GM12874 (cell line): ENCODE measurements around the gene ANKLE1.
A peak's percentile ranks its signal among the peaks of the same experiment; 100 is the strongest.

Experiments
- TF ChIP-seq, protein P1 (sequence below): IDR thresholded peaks from 2 replicates; pipeline ENCODE4 v1.5.1; 2011; ENCODE audit warnings: low read depth, mild to moderate bottlenecking, control low read depth, low read length, moderate library complexity; ENCODE audit not compliant: insufficient read depth

ANKLE1 gene

DNA sequence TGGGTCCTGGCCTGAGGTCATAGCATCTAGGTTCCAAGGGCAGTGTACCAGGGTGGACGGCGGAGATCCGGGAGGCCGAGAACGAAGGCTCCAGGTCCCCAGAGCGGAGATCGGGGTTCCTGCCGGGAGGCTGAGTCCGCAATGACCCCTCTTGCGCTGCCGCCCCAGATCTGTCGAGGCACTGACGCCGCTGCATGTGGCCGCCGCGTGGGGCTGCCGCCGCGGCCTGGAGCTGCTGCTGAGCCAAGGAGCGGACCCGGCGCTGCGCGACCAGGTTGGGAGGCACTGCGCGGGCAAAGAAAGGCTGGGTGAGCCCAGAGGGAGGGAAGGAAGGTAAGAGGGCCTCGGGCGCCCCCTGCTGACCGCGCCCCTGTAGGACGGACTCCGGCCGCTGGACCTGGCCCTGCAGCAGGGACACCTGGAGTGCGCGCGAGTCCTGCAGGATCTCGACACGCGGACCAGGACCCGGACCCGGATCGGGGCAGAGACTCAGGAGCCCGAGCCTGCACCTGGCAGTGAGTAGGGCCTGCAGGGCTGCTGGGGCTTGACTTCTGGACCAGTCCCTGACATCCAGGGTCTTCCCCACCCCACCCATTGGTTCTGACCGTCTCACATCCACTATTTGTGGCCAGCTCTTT is 906 bp downstream of the ANKLE1 start:
- TF ChIP-seq, protein P1, sequence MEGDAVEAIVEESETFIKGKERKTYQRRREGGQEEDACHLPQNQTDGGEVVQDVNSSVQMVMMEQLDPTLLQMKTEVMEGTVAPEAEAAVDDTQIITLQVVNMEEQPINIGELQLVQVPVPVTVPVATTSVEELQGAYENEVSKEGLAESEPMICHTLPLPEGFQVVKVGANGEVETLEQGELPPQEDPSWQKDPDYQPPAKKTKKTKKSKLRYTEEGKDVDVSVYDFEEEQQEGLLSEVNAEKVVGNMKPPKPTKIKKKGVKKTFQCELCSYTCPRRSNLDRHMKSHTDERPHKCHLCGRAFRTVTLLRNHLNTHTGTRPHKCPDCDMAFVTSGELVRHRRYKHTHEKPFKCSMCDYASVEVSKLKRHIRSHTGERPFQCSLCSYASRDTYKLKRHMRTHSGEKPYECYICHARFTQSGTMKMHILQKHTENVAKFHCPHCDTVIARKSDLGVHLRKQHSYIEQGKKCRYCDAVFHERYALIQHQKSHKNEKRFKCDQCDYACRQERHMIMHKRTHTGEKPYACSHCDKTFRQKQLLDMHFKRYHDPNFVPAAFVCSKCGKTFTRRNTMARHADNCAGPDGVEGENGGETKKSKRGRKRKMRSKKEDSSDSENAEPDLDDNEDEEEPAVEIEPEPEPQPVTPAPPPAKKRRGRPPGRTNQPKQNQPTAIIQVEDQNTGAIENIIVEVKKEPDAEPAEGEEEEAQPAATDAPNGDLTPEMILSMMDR = peak; percentile 98

DNA sequence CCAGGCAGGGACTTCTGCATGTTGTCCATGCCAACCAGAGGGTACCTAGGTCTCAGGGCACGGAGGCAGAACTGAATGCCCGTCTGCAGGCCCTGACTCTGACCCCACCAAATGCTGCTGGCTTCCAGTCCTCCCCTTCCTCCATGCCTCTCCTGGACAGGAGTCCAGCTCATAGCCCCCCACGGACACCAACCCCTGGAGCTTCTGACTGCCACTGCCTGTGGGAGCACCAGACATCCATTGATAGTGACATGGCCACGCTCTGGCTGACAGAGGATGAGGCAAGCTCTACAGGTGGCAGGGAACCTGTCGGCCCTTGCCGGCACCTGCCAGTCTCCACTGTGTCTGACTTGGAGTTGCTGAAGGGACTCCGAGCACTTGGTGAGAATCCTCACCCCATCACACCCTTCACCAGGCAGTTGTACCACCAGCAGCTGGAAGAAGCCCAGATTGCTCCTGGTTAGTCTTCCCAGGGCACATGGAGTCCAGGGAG is 1.8 kb downstream of the ANKLE1 start:
- TF ChIP-seq, protein P1 = no peak

DNA sequence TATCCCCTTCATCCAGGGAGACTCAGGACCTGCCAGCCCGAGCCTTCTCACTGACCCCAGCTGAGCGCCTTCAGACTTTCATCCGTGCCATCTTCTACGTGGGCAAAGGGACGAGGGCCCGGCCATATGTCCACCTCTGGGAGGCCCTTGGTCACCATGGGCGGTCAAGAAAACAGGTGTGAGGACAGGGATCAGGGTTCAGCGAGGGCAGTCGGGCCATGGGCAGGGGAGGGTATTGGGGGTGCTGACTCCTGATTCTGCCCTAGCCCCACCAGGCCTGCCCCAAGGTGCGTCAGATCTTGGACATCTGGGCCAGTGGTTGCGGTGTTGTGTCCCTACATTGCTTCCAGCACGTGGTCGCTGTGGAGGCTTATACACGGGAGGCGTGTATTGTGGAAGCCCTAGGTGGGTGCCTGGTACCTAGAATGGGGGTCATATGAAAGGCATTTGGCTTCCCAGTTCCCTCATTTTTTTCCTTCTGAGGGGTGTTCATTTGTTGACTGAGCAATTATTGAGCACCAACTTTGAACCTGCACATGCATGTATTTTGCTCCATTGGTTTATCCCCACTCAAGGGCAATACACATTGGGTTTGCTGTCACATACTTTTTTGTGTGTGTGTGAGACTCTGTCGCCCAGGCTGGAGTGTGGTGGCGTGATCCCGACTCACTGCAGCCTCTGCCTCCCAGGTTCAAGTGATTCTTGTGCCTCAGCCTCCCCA is 3.9 kb downstream of the ANKLE1 start:
- TF ChIP-seq, protein P1 = no peak

DNA sequence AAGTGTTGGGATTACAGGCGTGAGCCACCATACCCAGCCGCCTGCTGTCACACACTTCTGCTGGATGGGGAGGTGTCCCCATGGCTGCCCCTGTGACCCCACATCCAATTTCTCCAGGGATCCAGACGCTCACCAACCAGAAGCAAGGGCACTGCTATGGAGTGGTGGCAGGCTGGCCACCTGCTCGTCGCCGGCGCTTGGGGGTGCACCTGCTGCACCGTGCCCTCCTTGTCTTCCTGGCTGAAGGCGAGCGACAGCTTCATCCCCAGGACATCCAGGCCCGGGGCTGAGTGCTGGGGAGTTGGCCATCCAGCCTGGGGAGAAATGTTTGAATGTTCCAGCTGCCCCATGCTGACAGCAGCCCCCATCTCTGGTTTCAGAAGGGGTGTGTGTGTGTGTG is 4.6 kb downstream of the ANKLE1 start:
- TF ChIP-seq, protein P1 = no peak

DNA sequence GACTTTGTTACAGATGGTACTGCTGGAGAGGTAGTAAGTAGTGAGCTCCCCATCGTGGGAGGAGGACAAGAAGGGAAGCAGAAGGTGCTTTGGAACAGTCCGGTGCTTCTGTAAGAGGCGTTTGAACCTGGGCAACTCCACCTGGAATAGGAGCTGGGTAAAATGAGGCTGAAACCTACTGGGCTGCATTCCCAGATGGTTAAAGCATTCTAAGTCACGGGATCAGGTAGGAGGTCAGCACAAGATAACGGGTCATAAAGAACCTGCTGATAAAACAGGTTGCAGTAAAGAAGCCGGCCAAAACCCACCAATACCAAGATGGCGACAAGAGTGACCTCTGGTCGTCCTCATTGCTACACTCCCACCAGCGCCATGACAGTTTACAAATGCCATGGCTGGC is 5.1 kb downstream of the ANKLE1 start:
- TF ChIP-seq, protein P1 = no peak

DNA sequence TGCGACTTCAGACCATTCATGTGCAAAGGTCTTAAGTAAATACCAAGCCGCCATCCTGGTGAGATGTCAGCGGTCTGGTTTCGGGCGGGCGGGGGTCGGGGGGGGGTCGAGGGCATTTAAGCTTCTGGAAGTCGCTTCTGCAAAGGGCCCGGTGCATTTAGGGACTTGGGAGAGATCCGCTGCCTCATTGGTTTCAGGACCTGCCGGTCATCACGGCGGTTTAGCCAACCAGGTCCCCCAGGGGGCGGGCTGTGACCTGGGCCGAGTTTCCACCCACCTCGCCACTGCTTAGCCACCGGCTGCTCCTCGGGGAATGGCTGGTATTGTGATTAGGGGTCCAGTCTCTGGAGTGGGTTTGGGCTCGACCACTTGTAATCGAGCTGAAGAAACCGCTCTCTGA is 7.8 kb downstream of the ANKLE1 start:
- TF ChIP-seq, protein P1 = no peak

DNA sequence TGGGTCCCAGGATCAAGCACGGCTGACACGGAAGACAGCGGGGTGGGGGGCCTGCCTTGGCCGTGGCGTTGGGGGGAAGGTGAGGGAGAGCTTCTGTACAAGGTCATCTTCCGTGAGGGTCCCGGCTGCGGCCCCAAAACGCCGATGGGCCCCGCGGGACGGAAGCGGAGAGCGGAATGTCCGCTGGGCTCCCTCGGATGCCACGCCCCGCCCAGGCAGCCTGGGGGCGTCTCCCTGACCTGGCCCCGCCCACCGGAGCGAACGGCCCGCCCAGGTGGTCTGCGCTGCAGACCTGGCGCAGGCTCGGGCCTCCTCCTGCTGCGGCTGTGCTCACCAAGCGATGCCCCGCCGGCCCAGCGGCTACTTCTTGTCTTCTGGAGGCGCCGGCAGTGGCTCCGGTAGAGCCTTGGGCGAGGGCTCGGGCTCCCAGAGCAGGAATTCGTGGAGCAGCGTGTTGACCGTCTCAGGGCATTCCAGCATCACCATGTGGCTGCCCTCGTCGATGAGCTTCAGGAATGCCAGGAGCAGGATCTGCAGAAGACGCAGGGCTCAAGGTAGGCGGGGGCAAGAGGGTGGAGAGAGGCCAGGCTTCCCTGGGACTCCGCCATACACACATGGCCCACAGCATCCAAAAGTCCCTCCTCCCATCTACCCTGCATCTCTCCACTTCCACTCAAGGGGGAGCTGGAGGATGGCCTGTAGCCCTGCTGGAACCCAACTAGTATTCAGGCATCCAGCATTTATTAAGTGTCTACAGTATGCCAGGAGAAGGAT is 10.8 kb downstream of the ANKLE1 start:
- TF ChIP-seq, protein P1 = peak; percentile 78
